HUES6 (cell line): ENCODE results near the gene SLC27A2.

Experiments
- H3K27ac ChIP-seq: 2 replicates; pipeline ENCODE4 v1.7.0; 2013; ENCODE audit warnings: low read depth, mild to moderate bottlenecking, low read length, inconsistent platforms
- H3K27me3 ChIP-seq: 2 replicates; pipeline ENCODE4 v1.6.1; 2013; ENCODE audit warnings: low read length; ENCODE audit not compliant: control insufficient read depth, insufficient read depth
- H3K36me3 ChIP-seq: 2 replicates; pipeline ENCODE4 v1.6.1; 2013; ENCODE audit warnings: low read length; ENCODE audit not compliant: control insufficient read depth, insufficient read depth
- H3K4me1 ChIP-seq: 2 replicates; pipeline ENCODE4 v1.6.1; 2013; ENCODE audit warnings: low read length; ENCODE audit not compliant: control insufficient read depth, insufficient read depth
- H3K4me3 ChIP-seq: 2 replicates; pipeline ENCODE4 v1.5.1; 2013; ENCODE audit warnings: low read depth, low read length
- H3K9ac ChIP-seq: one replicate; pipeline ENCODE4 v1.6.1; 2013; ENCODE audit warnings: mild to moderate bottlenecking, low read length
- H3K9me3 ChIP-seq: 2 replicates; pipeline ENCODE4 v1.6.1; 2013; ENCODE audit warnings: low read depth, low read length; ENCODE audit not compliant: control insufficient read depth, insufficient read depth

Gene SLC27A2

GRCh38 chr15:50277370-50277769 is 95.4 kb downstream of the SLC27A2 start:
- H3K4me1 ChIP-seq = no peaks in the 10 kb centered on the region
- no peak overlapping the region for H3K4me3 ChIP-seq
- no peak overlapping the region for H3K27ac ChIP-seq
- no peak overlapping the region for H3K9ac ChIP-seq
- H3K27me3 ChIP-seq = no peaks in the 10 kb centered on the region
- no peaks in the 10 kb centered on the region for H3K9me3 ChIP-seq
- H3K36me3 ChIP-seq = 0 out of 2 replicates have a peak, but pooled peaks cover 3% of the 10 kb centered on the region

- Histone ChIP-seq H3K27ac (no peak overlapping the region), H3K4me1 (no peaks in the 10 kb centered on the region), H3K4me3 (no peak overlapping the region), H3K27me3 (no peaks in the 10 kb centered on the region), H3K9me3 (no peaks in the 10 kb centered on the region), H3K36me3 (0 out of 2 replicates have a peak, but pooled peaks cover 3% of the 10 kb centered on the region), H3K9ac (no peak overlapping the region)
Measured at GRCh38 chr15:50278496-50278895, 96.5 kb downstream of the SLC27A2 start.

GRCh38 chr15:50280271-50280670 is 98.3 kb downstream of the SLC27A2 start:
- no peaks in the 10 kb centered on the region for H3K4me1 ChIP-seq
- H3K36me3 ChIP-seq = peaks cover 6% of the 10 kb centered on the region
- no peak overlapping the region for H3K9ac ChIP-seq
- H3K27me3 ChIP-seq = no peaks in the 10 kb centered on the region
- H3K27ac ChIP-seq = no peak overlapping the region
- no peak overlapping the region for H3K4me3 ChIP-seq
- no peaks in the 10 kb centered on the region for H3K9me3 ChIP-seq

GRCh38 chr15:50281427-50281826 is 99.4 kb downstream of the SLC27A2 start:
- peaks cover 14% of the 10 kb centered on the region for H3K36me3 ChIP-seq
- no peak overlapping the region for H3K27ac ChIP-seq
- no peaks in the 10 kb centered on the region for H3K27me3 ChIP-seq
- no peaks in the 10 kb centered on the region for H3K4me1 ChIP-seq
- no peak overlapping the region for H3K9ac ChIP-seq
- H3K9me3 ChIP-seq = no peaks in the 10 kb centered on the region
- no peak overlapping the region for H3K4me3 ChIP-seq
